ENCODE measurements around the gene MEF2D. TPM values are rescaled to one million over a fixed set of nuclear protein-coding genes. Genes with fewer than 3 reads are reported as not detected.

MEF2D gene
- polyA plus RNA-seq, 3 donors: 21.1 to 31.7 (median 25.8) TPM

GRCh38 chr1:156528231-156528630, 27.7 kb upstream of the MEF2D start:
- no peak for DNase-seq (ENCODE audit: extremely low read depth in 1 of 11, low read depth in 9 of 11, low spot score in 4 of 11)

- DNase-seq (ENCODE audit: extremely low read depth in 1 of 11, low read depth in 9 of 11, low spot score in 4 of 11): no peak
Observed at GRCh38 chr1:156527584-156527983, 27.0 kb upstream of the MEF2D start.

GRCh38 chr1:156525856-156526489, 25.4 kb upstream of the MEF2D start:
- no peak for DNase-seq (ENCODE audit: extremely low read depth in 1 of 11, low read depth in 9 of 11, low spot score in 4 of 11)

GRCh38 chr1:156525071-156525501, 24.5 kb upstream of the MEF2D start:
- no peak for DNase-seq (ENCODE audit: extremely low read depth in 1 of 11, low read depth in 9 of 11, low spot score in 4 of 11)

GRCh38 chr1:156524481-156524869, 23.9 kb upstream of the MEF2D start:
- no peak for DNase-seq (ENCODE audit: extremely low read depth in 1 of 11, low read depth in 9 of 11, low spot score in 4 of 11)

- no peak for DNase-seq (ENCODE audit: extremely low read depth in 1 of 11, low read depth in 9 of 11, low spot score in 4 of 11)
Observed at GRCh38 chr1:156523801-156524480, 23.4 kb upstream of the MEF2D start.

GRCh38 chr1:156522443-156522970, 21.9 kb upstream of the MEF2D start:
- no peak for DNase-seq (ENCODE audit: extremely low read depth in 1 of 11, low read depth in 9 of 11, low spot score in 4 of 11)

- no peak for DNase-seq (ENCODE audit: extremely low read depth in 1 of 11, low read depth in 9 of 11, low spot score in 4 of 11)
Observed at GRCh38 chr1:156517748-156518147, 17.2 kb upstream of the MEF2D start.

GRCh38 chr1:156516821-156517220, 16.2 kb upstream of the MEF2D start:
- DNase-seq (ENCODE audit: extremely low read depth in 1 of 11, low read depth in 9 of 11, low spot score in 4 of 11): no peak

- no peak for DNase-seq (ENCODE audit: extremely low read depth in 1 of 11, low read depth in 9 of 11, low spot score in 4 of 11)
Observed at GRCh38 chr1:156515956-156516355, 15.4 kb upstream of the MEF2D start.

GRCh38 chr1:156513185-156513584, 12.6 kb upstream of the MEF2D start:
- DNase-seq (ENCODE audit: extremely low read depth in 1 of 11, low read depth in 9 of 11, low spot score in 4 of 11): no peak

- DNase-seq (ENCODE audit: extremely low read depth in 1 of 11, low read depth in 9 of 11, low spot score in 4 of 11): no peak
Observed at GRCh38 chr1:156511644-156512043, 11.1 kb upstream of the MEF2D start.

GRCh38 chr1:156510709-156511108, 10.1 kb upstream of the MEF2D start:
- no peak for DNase-seq (ENCODE audit: extremely low read depth in 1 of 11, low read depth in 9 of 11, low spot score in 4 of 11)

GRCh38 chr1:156509424-156510034, 9.0 kb upstream of the MEF2D start:
- DNase-seq (ENCODE audit: extremely low read depth in 1 of 11, low read depth in 9 of 11, low spot score in 4 of 11): no peak

GRCh38 chr1:156508955-156509234, 8.3 kb upstream of the MEF2D start:
- DNase-seq (ENCODE audit: extremely low read depth in 1 of 11, low read depth in 9 of 11, low spot score in 4 of 11): no peak

GRCh38 chr1:156508205-156508954, 7.8 kb upstream of the MEF2D start:
- DNase-seq (ENCODE audit: extremely low read depth in 1 of 11, low read depth in 9 of 11, low spot score in 4 of 11): no peak

GRCh38 chr1:156506450-156506849, 5.9 kb upstream of the MEF2D start:
- no peak for DNase-seq (ENCODE audit: extremely low read depth in 1 of 11, low read depth in 9 of 11, low spot score in 4 of 11)

GRCh38 chr1:156505679-156506298, 5.2 kb upstream of the MEF2D start:
- DNase-seq (ENCODE audit: extremely low read depth in 1 of 11, low read depth in 9 of 11, low spot score in 4 of 11): no peak
